HG03045 (cell line): ENCODE measurements around the gene PLEKHG3.

Source experiments
- ATAC-seq: cut with Tn5 transposase; IDR thresholded peaks from one replicate; pipeline ENCODE4 v1.9.1; 2021; ENCODE audit warnings: mild to moderate bottlenecking, moderate library complexity; ENCODE audit not compliant: unreplicated experiment

PLEKHG3 gene

DNA sequence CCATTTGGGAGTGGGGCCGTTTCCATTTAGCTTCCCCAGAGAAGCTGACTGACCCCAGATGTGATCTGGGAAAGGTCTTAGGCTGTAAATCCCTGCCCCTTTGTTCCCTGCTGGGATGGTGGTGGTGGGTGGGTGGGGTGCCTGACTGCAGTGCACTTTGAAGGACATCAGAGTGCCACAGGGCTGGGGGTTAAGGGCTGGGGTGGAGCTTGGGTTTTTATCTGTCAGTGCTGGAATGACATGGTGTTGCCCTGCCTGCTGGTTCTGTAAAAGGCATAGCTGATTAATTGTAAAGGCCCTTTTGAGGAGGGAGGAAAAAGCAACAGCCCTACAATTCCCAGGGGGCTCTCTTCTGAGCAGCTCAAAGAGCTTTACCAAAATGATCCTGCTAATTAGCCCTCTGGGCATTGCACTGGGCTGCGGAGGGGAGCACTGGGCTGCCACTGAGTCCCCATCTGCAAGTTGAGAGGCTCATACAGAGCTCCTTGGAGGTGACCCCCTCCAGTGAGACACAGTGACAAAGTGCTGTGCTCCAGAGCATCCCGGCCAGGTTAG, 21.1 kb downstream of the PLEKHG3 start:
- ATAC-seq = no peak

- no peak for ATAC-seq
These were observed 21.8 kb downstream of the PLEKHG3 start for GRCh38 chr14:64725879-64726584.

DNA sequence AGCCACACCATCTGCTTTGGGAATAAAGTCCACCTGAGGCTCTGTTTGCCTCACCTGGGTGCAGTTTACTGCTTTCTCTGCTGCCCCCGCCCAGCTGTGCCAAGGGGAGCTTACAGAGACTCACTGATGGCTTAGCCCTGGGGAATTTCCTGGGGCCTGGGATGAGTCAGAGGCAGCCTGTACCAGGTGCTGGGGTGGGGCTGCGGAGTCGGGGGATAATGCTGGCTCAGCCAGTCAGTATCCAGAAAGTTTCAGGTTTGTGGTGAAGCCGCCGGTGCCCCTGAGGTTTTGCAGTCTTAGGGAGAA, 22.3 kb downstream of the PLEKHG3 start:
- ATAC-seq = no peak

- no peak for ATAC-seq
These were observed 23.4 kb downstream of the PLEKHG3 start for GRCh38 chr14:64727551-64728071.

DNA sequence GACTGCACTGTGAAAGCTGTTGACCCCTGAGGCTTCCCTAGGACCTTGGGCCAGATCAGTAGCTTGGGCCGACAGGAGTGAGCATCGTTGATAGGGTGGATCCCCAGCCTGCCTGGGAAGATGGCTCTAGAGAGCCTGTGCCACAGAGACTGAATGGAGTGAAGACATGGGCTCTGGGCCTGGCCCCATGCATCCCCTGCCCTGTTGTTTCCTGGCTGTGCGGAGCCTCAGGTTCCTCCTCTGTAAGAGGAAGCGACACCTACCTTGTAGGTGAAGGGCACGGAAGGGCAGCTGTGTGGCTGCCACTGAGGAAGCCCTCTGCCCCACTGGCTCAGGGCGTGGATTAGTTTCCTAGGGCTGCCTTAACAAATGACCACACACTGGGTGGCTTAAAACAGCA, 23.9 kb downstream of the PLEKHG3 start:
- ATAC-seq = no peak

GRCh38 chr14:64728856-64729255, 24.6 kb downstream of the PLEKHG3 start:
- ATAC-seq = no peak

GRCh38 chr14:64729386-64730060, 25.3 kb downstream of the PLEKHG3 start:
- no peak for ATAC-seq

- no peak for ATAC-seq
These were observed 25.8 kb downstream of the PLEKHG3 start for GRCh38 chr14:64730061-64730440.

DNA sequence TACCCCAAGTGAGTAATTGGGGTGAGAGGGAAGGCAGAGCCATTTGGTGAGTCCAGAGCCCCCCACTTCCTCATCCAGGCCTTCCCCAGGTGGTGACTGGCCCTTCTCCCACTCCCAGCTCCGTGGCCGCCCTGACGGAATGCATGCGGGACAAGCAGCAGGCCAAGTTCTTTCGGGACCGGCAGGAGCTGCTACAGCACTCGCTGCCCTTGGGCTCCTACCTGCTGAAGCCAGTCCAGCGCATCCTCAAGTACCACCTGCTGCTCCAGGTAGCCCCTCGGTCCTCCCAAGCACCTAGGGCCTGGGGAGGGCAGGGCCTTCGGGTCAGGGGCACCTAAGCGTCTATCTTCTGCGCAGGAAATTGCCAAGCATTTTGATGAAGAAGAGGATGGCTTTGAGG, 26.5 kb downstream of the PLEKHG3 start:
- no peak for ATAC-seq

DNA sequence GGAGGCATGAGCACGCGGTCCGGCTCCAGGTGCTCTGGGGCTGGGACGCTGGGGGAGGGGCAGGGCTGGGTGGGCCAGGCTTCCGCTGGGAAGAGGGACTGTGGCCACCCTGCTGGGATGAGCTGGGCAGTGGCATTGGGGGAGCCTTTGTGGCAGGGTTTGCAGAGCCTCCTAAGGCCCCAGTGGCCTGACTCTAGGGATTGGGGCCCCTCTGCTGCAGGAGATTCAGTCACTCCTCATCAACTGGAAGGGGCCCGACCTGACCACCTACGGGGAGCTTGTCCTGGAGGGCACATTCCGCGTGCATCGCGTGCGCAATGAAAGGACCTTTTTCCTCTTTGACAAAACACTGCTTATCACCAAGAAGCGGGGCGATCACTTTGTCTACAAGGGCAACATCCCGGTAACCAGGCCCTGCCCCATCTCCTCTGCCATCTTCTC, 26.9 kb downstream of the PLEKHG3 start:
- no peak for ATAC-seq

GRCh38 chr14:64732066-64732465, 27.8 kb downstream of the PLEKHG3 start:
- no peak for ATAC-seq

DNA sequence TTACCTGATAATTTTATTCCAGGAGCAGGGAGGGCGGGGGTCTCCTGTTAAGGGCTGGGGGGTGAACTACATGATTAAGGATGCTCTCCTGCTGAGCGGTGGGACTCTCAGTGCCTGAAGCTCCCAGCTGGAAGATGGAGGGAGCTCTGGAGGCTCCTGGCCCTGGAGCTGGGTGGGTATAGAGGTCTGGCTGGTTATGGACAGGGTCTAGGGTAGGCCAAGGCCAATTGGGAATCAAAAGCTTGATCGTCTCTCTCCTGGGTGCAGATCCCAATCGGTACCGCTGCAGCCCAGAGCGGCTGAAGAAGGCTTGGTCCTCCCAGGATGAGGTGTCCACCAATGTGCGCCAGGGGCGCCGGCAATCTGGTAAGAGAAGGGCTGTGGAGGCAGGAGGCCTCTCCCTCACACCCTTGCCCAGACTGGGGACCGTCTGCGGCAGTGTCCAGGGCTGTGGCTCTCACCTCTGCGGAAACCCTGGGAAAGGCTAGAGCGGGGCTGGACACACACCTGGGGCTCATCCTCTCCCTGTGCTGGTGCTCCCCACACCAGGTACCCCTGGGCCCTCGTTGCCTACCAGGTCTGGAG, 28.4 kb downstream of the PLEKHG3 start:
- no peak for ATAC-seq

DNA sequence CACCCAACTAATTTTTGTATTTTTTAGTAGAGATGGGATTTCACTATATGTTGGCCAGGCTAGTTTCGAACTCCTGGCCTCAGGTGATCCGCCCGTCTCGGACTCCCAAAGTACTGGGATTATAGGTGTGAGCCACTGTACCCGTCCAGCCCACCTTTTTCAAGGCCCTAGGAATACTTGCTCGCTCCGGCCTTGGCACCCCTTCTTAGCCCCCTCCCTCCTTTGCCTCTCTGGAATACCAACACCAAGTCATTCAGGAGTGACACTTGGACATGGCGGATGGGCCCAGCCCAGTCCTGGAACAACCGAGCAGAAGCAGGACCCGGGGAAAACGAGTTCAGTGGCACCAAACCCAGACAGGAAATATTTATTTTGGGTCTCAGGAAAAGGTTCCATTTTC, 29.1 kb downstream of the PLEKHG3 start:
- ATAC-seq = no peak

- no peak for ATAC-seq
These were observed 29.7 kb downstream of the PLEKHG3 start for GRCh38 chr14:64733899-64734298.

DNA sequence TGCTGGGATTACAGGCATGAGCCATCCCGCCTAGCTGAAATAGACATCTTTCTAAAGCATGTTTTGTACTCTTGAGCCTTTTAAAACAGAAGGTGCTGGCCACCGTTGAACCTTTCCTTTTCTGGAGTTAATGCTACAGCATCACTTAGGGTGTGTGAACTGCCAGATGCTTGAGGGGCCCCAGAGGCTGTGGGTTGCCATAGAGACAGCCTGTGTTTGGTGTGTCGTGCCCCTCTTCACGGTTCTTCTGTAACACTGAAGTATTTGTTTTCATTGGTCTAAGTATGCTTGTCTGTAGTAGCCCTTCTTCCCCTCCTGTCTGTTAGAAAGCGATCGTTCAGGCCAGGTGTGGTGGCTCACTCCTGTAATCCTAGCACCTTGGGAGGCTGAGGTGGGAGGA, 30.8 kb downstream of the PLEKHG3 start:
- no peak for ATAC-seq

DNA sequence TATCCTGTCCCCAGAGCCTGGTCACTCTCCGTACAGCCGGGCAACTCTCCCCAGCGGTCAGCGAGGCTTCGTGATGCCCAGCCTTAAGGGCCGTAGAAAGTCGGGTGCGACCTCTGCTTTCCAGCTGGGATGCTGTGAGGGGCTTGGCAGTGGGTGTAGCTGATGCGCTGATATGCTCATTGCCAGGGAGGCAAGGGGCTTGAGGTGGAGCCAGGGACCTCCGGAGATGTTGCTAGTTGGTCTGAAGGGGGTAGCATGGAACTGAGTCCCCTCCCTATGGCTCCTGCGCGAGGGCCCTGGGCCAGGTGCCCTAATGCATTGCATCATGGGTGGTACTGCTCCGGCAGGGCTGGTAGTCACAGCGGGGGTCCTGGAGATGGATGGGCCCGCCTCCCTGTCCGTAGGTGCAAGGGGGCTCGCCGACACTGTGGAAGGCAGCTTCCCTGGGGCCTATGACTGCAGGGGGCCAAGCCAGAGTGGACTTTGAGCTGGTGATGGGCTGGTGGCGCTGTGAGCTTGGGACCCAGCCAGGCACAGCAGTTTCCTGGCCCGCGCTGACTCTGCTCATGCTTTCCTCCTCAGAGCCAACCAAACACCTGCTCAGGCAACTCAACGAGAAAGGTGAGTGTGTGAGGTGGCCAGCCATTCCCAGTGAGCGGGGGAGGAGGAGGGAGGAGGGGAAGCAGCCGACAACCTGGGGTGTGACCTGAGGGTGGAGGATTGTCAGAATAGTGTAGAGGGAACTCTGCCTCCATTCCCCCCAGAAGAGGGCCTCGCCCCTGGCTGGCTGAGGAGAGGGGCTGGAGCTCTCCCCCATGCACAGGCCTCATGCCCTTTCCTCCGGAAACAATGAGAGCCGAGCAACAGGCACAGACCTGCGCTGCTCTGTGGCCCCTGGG, 32.3 kb downstream of the PLEKHG3 start:
- no peak for ATAC-seq

GRCh38 chr14:64737391-64738280, 33.4 kb downstream of the PLEKHG3 start:
- ATAC-seq = no peak

GRCh38 chr14:64738281-64738804, 34.1 kb downstream of the PLEKHG3 start:
- ATAC-seq = no peak

DNA sequence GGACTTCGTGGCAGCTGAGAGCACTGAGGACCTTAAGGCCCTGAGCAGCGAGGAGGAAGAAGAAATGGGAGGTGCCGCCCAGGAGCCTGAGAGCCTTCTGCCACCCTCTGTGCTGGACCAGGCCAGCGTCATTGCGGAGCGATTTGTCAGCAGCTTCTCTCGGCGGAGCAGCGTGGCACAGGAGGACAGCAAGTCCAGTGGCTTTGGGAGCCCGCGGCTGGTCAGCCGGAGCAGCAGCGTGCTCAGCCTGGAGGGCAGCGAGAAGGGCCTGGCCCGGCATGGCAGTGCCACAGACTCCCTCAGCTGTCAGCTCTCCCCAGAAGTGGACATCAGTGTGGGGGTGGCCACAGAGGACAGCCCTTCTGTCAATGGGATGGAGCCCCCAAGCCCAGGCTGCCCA, 37.0 kb downstream of the PLEKHG3 start:
- no peak for ATAC-seq

- ATAC-seq = no peak
These were observed 37.7 kb downstream of the PLEKHG3 start for GRCh38 chr14:64741961-64742360.
